AG04449 (cell line): ENCODE results near the gene SAMD14.

Experiments
- CTCF ChIA-PET: fragments of 350-600 bp; formaldehyde crosslinking; extraction: SDS; loops from one replicate; lab custom pipeline; 2021; ENCODE audit warnings: antibody characterized with exemption; lab: Yijun Ruan, JAX
- POLR2A ChIA-PET: fragments of 400-600, 350-600 bp; formaldehyde crosslinking; extraction: SDS; loops from one replicate; lab custom pipeline; 2020; ENCODE audit warnings: antibody characterized with exemption, inconsistent platforms; lab: Yijun Ruan, JAX
- DNase-seq: peaks from one replicate; pipeline ENCODE4 v3.0.0-alpha.2; 2010; ENCODE audit warnings: low read depth, low spot score
- H3K4me3 ChIP-seq: 2 replicates; pipeline ENCODE4 v1.5.1; 2011; ENCODE audit warnings: low read depth, mild to moderate bottlenecking, control low read depth, low read length
- TF ChIP-seq, protein P1 (sequence below): IDR thresholded peaks from one replicate; pipeline ENCODE4 v1.5.1; 2011; ENCODE audit warnings: mild to moderate bottlenecking, moderate library complexity, low read length, control low read depth, inconsistent platforms; ENCODE audit not compliant: insufficient read depth; ENCODE audit errors: missing control alignments

The SAMD14 gene

DNA sequence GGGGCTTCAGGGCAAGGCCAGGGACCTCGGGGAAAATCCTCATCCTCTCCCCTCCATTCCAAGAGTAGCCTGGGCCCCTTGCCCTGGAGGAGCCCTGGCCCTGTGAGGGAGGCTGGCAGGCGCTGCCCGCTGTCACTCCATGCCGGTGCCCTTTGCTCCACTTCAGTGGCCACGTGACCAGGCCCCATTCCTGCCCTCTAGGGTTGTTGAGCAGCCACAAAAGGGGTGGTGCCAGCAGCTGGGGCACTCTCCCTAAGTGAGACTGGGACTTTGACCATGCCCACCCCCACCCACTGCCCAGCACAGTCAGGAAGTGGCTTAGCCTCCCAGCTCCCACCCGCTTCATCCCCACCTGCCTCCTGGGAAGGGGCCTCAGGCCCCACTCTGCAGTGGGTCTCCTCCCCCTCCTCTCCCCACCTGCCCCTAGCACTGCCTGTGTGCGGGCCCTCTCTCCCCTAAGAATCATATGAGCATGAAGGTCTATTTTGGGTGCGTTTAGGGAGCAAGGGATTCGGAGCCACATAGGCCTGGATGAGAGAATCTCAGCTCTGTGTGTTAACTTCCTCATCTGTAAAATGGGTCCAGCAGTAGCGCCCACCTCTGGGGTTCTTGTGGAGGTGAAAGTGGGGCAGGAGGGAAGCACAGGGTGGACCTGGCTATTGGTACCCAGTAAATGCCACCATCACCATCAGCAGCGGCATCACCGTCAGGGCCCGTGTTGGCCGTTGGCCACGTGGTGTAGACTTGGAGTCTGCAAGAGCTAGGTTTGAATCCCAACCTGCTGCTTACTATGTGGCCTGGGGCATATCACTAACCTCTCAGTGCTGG, 27.6 kb downstream of the SAMD14 start:
- DNase-seq, result no peak
- ChIA-PET POLR2A (no interaction called here), CTCF (interaction anchor here (1.3 to 8.7 kb wide), 5 partner anchors 10 to 59 kb away, joined by 3 to 92 read pairs (median 5); partner anchors contain the start of gene PDK2)
- no peak overlapping the region for H3K4me3 ChIP-seq
- TF ChIP-seq, protein P1, sequence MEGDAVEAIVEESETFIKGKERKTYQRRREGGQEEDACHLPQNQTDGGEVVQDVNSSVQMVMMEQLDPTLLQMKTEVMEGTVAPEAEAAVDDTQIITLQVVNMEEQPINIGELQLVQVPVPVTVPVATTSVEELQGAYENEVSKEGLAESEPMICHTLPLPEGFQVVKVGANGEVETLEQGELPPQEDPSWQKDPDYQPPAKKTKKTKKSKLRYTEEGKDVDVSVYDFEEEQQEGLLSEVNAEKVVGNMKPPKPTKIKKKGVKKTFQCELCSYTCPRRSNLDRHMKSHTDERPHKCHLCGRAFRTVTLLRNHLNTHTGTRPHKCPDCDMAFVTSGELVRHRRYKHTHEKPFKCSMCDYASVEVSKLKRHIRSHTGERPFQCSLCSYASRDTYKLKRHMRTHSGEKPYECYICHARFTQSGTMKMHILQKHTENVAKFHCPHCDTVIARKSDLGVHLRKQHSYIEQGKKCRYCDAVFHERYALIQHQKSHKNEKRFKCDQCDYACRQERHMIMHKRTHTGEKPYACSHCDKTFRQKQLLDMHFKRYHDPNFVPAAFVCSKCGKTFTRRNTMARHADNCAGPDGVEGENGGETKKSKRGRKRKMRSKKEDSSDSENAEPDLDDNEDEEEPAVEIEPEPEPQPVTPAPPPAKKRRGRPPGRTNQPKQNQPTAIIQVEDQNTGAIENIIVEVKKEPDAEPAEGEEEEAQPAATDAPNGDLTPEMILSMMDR, result no peak

DNA sequence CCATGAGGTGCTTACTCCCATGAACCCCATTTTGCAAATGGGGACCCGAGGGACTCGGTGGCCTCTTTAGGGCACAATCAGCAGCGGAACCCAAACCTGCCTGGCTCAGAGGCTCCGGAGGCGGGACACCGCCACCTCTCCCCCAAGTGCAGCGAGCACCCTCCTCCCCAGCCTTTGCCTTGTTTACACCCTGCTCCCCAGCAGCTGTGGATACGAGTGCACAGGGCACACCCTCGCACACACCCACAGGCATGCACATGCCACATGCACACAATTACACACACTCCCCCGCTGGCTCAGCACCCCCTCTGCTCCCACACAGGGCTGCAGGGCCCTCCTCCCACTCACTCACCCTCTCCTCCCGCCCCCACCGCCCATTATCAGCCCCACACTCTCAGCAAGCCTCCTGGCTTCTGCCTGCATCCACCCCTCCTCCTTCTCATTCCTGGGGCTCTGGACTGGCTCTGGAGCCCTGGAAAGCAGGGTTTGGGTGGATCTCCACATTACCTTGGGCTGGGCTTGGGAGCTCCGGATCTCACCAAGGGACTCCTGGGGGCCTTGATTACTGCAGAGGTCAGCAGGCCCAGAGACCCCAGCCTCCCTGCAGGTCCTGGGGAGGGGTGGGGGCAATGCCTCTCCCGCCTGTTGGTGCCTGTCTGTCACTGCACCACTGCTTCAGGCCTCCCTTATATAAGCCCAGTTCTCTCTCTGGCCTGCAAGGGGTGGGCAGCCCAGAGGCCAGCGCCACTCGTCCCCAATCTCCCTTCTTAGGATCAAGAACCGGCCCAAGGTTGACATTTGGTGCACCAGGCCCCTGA, 28.4 kb downstream of the SAMD14 start:
- TF ChIP-seq, protein P1, result no peak
- POLR2A ChIA-PET, result no interaction called here
- no peak overlapping the region for H3K4me3 ChIP-seq
- CTCF ChIA-PET, result interaction anchor here (1.2 to 8.7 kb wide), 6 partner anchors 9 to 195 kb away, joined by 3 to 92 read pairs (median 12); partner anchors contain the start of gene PDK2
- no peak for DNase-seq

DNA sequence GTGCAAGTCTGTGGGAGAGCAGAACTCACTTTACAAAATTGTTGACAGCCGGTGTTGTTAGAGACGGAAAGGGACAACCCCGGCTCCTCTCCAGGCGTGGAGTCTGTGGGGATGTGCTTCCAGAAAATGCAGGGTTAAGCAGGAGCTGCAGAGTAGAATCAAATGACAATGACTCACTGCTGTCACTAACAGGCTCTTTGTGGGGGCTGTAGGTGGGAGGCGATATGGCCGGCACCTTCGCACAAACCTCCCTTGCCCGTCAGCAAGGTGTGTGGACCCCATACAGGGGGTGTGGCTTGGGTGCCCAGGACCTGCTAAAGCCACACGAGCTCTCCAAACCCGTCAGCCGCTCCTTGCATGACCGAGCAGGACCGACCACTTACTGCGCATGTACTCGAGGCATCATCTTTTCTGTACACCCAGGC, 29.0 kb downstream of the SAMD14 start:
- H3K4me3 ChIP-seq, result no peak overlapping the region
- TF ChIP-seq, protein P1, result no peak
- CTCF ChIA-PET, result interaction anchor here (0.8 to 9.8 kb wide), 8 partner anchors 8 to 196 kb away, joined by 3 to 100 read pairs (median 18); partner anchors contain the start of gene PDK2
- POLR2A ChIA-PET, result no interaction called here
- DNase-seq, result no peak

DNA sequence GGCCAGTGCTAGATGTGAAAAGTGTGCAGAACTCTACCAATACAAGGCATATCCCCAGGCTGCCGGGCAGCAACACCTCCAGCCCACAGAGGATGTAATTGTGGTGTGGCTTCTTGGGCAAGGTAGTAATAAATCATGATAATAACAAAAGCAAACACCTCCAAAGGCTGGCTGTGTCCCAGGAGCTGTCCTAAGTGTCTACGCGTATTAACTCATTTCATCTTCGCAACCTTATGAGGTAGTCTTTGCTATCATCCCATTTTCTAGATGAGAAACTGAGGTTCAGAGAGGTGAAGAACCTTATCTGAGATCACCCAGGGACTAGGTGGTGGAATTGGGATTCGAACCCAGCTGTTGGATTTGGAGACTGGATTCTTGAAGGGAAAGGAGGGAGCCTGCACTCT, 29.5 kb downstream of the SAMD14 start:
- no peak for DNase-seq
- TF ChIP-seq, protein P1, result no peak
- H3K4me3 ChIP-seq, result no peak overlapping the region
- POLR2A ChIA-PET, result no interaction called here
- CTCF ChIA-PET, result interaction anchor here (0.8 to 9.8 kb wide), 11 partner anchors 8 to 196 kb away, joined by 3 to 100 read pairs (median 7); partner anchors contain the start of gene PDK2

DNA sequence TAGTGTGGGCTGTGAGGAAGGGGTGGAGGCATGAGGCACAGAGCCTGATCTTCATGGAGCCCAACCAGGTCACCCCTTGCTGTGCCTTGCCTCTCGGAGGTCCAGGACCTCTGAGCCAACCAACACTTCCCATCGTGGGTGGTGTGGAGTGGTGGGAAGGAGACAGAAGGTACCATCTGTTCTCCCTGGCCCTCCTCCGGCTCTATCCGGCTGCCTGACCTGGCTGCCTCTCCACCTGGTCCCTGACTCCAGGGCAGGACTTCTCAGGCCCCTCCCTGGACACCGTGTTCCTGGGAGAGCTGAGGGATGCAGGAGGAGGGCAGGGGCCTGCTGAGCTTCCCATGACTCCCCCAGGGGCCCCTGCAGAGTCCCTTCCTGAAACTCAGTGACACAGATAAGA, 31.0 kb downstream of the SAMD14 start:
- TF ChIP-seq, protein P1, result no peak
- no peak for DNase-seq
- no peak overlapping the region for H3K4me3 ChIP-seq
- POLR2A ChIA-PET, result no interaction called here
- CTCF ChIA-PET, result interaction anchor here (0.6 to 9.8 kb wide), 12 partner anchors 9 to 199 kb away, joined by 3 to 100 read pairs (median 6); no protein-coding TSS in a partner anchor
